Activated CD4-positive, alpha-beta T cell treated with anti-CD3 and anti-CD28 coated beads, Interleukin-2, Interleukin-4, amounts not matched to agents 100 ng/mL and 50 ng/mL, durations not matched to agents 16 hours and 8 hours (primary cell): ENCODE results near the gene TAF1.
A peak's percentile ranks its signal among the peaks of the same experiment; 100 is the strongest.
"Not testable (repeated sequence)": the region's sequence is repeated elsewhere in the genome, so short reads cannot be mapped to it uniquely, and the experiment has no call there.

Experiments used
- DNase-seq: peaks from one replicate; pipeline ENCODE4 v3.0.0-alpha.2; 2020; ENCODE audit warnings: low spot score

TAF1 gene

DNA sequence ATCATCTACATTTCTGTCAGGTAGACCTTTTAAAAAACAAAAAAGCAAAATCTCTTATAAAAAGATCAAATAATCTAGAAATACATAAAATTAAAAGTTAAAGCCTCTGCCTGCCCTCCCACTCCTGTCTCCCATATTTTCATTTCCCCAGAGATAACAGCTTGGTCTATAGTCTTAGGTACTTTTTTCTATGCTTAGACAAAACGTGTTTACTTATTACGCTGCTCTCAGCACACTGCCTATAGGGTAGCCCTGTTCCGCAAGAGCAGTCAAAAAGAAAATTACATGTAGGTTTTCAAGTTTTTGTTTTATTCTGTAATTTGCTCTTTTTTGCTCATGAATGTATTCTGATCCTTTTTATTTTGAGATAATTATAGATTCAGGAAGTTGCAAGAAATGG, 73.3 kb downstream of the TAF1 start:
- no peak for DNase-seq

DNA sequence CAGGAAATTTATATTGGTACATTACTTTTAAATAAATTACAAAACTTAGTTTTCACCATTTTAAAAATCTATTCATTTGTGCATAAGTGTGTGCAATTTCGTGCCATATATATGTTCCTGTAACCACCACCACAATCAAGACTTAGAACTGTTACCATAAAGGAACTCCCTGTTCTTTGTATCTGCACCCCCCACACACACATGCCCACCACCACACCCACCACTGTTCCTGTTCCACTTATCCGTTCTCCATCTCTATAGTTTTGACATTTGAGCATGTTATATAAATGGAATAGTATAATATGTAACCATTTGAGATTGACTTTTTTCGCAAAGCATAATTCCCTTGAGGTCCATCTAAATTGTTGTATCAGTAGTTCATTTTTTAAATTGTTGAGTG, 73.7 kb downstream of the TAF1 start:
- DNase-seq, result no peak

DNA sequence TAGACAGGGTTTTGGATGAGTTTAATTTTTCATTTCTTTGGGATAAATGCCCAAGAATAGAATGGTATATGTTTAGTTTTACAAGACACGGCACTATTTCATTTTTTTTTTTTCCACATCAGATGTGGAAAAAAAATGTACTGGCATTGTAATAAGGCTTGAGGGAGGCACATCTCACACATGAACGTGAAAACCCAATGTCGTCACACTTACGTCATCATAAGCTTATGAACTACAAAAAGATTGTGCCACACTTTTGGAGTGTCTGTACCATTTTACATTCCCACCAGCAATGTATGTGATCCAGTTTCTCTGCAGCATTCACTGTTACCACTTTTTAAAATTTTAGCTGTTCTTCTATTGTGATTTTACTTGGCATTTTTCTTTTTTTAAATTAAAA, 74.2 kb downstream of the TAF1 start:
- no peak for DNase-seq

DNA sequence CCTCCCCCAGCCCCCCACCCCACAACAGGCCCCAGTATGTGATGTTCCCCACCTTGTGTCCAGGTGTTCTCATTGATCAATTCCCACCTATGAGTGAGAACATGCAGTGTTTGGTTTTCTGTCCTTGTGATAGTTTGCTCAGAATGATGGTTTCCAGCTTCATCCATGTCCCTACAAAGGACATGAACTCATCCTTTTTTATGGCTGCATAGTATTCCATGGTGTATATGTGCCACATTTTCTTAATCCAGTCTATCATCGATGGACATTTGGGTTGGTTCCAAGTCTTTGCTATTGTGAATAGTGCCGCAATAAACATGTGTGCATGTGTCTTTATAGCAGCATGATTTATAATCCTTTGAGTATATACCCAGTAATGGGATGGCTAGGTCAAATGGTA, 75.7 kb downstream of the TAF1 start:
- not testable (repeated sequence) for DNase-seq

DNA sequence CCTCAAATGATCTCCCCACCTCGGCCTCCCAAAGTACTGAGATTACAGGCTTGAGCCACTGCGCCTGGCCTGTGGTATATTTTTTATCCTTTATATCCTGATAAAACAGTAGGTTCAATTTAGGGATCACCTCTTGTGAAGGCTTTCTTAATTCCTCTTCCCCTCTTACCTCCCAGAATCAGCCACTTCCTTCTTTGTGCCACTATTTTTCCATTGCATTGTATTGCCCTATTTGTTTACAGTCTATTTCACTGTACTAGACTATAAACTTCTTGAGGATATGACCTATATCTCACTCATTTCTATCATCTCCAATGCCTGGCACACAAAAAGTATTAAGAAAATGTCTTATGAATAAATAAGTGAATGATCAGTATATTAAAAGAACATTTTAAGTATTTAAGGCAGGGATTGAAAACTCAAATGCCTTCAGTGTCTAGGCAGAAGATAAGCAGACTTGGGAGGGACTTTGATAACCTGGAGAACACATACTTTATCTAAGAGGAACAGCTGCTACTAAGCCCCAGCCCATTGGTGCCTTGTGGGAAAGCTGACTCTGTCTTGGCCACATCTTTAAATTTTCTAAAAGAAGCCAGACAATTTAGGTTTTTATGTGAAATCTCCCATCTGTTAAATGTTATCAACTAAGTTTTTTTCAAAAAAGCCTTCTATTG, 84.4 kb downstream of the TAF1 start:
- no peak for DNase-seq

DNA sequence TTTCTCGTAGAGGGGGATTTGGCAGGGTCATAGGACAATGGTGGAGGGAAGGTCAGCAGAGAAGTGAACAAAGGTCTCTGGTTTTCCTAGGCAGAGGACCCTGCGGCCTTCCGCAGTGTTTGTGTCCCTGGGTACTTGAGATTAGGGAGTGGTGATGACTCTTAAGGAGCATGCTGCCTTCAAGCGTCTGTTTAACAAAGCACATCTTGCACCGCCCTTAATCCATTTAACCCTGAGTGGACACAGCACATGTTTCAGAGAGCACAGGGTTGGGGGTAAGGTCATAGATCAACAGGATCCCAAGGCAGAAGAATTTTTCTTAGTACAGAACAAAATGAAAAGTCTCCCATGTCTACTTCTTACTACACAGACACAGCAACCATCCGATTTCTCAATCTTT, 85.4 kb downstream of the TAF1 start:
- DNase-seq, result not testable (repeated sequence)

DNA sequence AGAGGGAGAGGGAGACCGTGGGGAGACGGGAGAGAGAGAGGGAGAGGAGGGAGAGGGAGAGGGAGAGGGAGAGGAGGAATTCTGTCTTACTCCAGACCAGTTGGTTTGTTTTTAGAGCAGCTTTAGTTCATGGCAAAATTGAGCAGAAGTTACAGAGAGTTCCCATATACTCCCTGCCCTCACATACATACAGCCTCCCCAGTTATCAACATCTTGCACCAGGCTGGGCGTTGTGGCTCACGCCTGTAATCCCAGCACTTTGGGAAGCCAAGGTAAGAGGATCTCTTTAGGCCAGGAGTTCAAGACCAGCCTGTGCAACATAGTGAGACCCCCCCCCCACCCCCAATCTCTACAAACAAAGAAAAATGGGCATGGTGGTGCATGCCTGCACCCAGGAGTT, 86.9 kb downstream of the TAF1 start:
- DNase-seq, result no peak

DNA sequence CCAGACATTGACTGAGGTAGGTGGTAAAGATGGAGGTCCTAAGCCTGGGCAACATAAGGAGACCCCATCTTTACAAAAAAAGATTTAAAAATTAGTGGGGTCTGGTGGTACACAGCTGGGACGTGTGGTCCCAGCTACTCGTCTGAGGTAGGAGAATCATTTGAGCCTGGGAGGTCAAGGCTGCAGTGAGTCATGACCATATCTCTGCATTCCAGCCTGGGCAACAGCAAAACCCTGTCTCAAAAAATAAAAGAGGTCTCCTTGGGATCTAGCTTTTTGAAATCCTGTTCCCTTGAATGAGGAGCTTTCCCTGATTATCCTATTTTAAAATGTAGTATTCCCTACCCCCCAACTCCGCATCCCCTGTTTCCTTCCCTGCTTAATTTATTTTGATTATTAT, 88.1 kb downstream of the TAF1 start:
- DNase-seq, result no peak

DNA sequence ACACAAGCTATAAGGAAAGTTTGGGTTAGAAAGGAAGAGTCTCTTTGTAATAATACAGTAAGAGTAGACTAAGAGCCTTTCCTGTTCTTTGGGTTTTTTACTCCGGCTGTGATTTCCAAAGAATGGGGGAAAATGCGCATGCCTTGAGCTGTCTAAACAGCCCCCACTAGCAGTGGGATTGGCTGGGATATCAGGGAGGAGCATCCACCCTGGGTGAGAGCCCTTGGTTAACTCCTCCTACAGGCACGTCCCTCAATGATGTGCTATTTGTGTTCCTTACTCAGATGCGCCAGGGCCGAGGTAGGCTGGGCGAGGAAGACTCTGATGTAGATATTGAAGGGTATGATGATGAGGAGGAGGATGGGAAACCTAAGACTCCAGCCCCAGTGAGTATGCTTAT, 92.7 kb downstream of the TAF1 start:
- no peak for DNase-seq

DNA sequence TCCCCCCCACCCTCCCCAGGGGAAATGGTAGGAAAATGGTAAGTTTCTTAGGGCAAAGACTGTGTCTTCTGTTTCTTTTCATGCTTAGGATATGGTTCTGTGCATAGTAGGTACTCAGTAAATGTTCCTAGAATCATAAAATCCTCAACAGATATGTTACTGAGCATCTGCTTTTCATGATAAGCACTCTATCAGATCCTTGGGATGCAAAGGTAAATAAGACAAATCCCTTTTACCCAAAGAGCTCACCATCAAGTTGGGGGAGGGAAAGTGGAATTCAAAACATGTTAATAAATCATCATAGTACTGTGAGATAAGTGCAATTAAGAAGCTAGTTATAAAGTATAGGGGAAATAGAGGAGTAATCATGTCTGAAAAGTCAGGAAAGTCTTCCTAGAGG, 98.8 kb downstream of the TAF1 start:
- no peak for DNase-seq

DNA sequence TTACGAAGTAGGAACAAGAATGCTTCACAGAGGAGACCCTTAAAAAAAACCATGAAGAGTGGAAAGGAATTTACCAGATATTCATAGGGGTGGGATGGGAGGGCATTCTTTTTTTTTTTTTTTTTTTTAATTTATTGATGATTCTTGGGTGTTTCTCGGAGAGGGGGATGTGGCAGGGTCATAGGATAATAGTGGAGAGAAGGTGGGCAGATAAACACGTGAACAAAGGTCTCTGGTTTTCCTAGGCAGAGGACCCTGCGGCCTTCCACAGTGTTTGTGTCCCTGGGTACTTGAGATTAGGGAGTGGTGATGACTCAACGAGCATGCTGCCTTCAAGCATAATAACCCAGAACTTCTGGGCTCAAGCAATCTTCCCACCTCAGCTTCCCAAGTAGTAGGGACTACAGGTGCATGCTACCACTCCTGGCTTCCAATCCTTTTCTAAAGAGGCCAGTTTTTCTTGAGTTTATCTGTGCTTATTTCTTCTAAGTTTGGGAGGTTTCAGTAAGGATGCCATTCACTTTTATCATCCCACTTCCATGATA, 100.9 kb downstream of the TAF1 start:
- no peak for DNase-seq

DNA sequence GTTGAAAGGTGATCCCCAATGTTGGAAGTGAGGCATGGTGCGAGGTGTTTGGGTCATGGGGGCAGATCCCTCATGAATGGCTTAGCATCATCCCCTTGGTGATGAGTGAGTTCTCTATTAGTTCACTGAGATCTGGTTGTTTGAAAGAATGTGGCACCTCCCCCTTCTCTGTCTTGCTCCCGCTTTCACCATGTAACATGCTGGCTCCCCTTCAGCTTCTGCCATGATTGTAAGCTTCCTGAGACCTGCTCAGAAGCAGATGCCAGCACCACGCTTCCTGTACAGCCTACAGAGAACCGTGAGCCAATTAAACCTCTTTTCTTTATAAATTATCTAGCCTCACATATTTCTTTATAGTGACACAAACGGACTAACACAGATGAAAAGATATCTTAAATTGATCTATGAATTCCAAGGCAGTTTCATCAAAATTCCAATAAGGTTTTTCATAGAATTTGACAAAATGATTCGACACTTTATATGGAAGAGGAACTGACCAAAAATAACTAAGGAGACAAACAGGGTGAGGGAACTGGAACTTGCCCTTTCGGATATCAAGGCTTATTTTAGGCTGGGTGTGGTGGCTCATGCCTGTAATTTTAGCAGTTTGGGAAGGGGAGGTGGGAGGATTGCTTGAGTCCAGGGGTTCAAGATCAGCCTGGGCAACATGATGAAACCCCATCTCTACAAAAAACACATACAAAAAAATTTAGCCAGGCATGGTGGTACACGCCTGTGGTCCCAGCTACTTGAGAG, 109.8 kb downstream of the TAF1 start:
- no peak for DNase-seq

DNA sequence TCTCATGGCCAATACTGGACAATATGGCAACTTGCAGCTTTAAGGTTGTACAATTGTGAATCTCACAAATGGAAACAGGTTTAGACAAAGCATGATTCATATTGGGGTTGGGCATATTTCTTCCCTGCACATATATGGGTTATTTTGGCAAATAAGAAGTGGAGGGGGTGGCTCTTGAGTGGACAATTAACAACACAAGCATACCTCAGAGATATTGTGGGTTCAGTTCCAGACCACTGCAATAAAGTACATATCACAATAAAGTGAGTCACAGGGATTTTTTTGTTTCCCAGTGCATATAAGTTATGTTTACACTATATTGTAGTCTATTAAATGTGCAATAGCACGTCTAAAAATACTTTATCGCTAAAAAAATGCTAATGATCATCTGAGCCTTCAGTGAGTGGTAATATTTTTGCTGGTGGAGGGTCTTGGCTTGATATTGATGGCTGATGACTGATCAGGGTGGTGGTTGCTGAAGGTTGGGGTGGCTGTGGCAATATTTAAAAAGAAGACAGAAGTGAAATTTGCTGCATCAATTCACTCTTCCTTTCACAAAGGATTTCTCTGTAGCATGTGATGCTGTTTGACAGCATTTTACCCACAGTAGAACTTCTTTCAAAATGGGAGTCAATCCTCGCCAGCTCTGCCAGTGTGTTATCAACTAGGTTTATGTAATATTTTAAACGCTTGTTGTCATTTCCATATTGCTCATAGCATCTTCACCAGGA, 116.2 kb downstream of the TAF1 start:
- no peak for DNase-seq

DNA sequence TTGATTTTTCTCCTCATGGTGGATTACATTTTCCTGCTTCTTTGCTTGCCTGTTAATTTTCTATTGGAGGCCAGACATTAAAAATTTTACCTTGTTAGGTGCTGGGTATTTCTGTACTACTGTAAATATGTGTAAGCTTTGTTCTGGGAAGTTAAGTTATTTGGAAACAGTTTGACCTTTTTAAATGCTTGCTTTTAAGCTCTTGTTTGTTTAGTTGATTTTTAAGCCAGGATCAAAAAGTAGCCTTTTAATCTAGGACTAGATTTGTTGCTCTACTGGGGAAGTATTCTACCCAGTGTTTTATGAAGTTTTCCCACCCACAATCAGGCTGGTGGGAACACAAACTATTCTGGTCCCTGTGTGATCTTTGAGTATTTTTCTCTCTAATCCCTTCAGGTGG, 121.7 kb downstream of the TAF1 start:
- DNase-seq, result no peak

DNA sequence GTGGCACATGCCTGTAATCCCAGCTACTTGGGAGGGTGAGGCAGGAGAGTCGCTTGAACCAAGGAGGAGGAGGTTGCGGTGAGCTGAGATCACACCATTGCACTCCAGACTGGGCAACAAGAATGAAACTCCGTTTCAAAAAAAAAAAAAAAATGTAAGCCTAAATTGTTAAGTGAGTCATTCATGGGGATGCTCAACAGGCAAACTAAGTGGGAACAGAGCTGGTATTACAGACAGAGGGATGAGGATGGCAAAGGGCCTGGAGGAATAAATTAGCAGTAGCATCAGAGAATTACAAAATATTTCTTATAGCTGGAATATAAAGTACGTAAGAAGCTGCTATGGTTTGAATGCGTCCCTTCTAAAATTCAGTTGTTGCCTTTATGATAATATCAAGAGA, 123.4 kb downstream of the TAF1 start:
- no peak for DNase-seq

DNA sequence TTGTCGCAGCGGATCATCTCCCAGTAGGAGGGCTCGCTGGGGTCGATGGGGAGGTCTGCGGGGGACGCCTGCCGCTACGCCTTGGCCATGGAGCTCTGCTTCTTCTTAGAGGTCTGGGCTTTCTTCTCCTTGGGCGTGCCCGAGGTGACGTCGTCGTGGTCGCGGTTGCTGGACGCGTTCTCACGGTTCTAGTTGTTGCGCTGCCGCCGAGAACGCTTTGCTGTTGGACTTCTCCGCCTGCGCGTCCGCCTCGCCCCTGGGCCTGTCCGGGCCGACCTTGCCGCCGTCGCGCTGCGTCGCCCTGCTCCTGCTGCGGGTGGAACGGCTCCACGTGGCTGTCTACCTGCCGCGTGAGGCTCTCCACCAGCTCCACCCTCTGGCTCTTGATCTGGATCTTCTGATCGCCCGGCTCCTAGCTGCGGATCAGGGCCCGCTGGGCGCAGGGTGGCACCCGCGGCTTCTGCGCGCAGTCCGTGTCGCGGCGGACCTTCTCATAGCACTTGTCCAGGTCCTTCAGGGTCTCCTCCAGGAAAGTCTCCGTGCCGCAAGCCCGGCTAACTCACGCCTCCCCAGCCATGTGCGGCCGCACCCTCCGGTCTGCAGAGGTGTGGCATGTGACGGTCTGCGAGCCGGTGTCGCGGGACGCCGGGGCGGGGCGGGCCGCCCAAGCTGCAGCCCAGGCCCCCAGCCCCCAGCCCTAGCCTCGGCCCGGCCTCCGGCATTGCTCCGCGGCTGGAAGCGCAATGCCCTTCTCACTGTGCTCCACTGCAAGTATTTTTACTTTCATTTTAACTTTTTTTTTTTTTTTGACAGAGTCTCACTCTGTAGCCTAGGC, 126.3 kb downstream of the TAF1 start:
- DNase-seq, result peak; percentile 30

DNA sequence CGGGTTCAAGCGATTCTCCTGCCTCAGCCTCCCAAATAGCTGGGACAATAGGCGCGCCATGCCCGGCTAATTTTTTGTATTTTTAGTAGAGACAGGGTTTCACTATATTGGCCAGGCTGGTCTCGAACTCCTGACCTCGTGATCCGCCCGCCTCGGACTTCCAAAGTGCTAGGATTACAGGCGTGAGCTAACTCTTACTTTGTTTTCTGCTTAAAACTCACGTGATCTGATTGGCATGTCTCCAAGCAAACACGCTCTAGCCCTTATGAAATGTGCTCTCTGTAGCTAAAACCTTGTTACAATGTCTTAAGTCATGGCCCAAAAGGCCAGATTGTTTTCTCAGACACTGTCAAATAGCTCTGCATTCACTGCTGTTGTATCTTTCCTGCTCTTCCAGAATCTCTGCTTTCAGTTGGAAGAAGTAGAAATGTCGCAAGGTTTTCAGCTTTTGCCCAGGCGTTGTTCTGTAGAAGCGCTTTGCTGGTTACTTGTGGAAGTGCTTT, 127.0 kb downstream of the TAF1 start:
- no peak for DNase-seq

DNA sequence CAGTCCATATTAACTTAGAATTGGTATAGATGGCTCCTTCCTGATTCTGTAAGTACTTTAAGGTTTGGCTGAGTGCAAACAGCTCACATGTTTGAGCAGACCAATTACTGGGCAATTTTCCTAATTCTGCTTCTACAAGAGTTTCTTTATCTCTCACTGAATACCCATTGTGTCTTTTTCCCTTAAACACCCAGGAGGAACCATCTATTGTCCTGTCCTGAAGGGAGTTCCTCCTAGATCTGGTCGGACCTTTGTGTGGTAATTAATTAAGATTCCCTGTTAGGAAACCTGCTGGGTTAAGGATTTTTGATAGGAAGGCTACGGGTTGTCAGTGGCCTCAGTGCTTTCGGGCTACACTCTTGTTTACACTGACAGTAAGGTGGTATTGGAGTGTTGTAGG, 129.8 kb downstream of the TAF1 start:
- not testable (repeated sequence) for DNase-seq

DNA sequence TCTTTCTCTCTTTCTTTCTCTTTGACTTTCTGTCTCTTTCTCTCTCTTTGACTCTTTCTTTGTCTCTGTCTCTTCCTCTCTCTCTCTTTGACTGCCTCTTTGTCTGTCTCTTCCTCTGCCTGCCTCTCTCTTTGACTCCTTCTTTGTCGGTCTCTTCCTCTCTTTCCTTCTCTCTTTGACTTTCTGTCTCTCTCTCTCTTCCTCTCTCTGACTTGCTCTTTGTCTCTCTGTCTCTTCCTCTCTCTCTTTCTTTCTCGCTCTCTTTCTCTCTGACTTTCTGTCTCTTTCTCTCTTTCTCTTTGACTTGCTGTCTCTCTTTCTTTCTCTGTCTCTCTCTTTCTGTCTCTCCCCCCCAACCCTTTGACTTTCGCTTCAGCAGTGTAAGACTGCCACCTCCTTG, 130.3 kb downstream of the TAF1 start:
- DNase-seq, result no peak

DNA sequence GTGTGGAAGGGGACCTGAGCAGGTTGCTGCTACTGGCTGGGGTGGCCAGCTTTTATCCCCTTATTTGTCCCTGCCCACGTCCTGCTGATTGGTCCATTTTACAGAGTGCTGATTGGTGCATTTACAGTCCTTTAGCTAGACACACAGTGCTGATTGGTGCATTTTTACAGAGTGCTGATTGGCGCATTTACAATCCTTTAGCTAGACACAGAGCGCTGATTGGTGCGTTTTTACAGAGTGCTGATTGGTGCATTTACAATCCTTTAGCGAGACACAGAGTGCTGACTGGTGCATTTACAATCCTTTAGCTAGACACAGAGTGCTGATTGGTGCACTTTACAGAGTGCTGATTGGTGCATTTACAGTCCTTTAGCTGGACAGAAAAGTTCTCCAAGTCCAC, 135.9 kb downstream of the TAF1 start:
- not testable (repeated sequence) for DNase-seq

DNA sequence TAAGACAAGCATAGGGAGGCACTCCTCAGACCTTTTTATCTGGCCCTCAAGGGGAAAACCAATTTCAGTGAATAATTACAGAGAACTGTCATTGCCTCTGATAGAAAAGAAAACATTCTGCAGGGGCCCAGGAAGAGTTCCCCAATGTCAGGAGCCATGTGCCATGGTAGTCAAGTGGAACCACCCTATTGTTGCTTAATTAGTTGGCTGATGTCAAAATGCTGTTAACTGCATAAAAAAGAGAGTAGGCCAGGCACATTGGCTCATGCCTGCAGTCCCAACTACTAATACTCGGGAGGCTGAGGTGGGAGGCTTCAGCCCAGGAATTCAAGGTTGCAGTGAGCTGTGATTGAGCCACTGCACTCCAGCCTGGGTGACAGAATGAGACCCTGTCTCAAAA, 138.2 kb downstream of the TAF1 start:
- no peak for DNase-seq

DNA sequence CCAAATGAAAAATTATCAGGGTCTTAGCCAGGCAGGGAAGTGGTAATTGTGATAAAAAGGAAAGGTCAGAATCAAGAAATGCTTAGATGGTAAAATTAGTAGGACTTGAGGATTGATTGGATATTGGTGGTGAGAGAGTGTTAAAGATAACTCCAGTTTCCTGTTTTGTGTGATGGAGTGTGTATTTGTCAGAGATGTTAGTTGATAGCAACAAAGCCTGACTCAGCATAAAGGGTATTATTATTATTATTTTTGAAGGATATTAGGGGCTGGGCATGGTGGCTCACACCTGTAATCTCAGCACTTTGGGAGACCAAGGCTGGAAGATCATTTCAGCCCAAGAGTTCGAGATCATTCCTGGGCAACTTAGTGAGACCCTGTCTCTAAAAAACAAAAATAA, 143.1 kb downstream of the TAF1 start:
- DNase-seq, result no peak
